Epithelial cell of prostate (primary cell): ENCODE results near the gene HORMAD2.

Source experiments
- DNase-seq: peaks from one replicate; pipeline ENCODE4 v3.0.0-alpha.2; 2011; ENCODE audit warnings: low read depth, low spot score
- H3K27ac ChIP-seq: fragments of 450-650 bp; 2 replicates; pipeline ENCODE4 v1.5.1; 2017; ENCODE audit warnings: mild to moderate bottlenecking

HORMAD2 gene

DNA sequence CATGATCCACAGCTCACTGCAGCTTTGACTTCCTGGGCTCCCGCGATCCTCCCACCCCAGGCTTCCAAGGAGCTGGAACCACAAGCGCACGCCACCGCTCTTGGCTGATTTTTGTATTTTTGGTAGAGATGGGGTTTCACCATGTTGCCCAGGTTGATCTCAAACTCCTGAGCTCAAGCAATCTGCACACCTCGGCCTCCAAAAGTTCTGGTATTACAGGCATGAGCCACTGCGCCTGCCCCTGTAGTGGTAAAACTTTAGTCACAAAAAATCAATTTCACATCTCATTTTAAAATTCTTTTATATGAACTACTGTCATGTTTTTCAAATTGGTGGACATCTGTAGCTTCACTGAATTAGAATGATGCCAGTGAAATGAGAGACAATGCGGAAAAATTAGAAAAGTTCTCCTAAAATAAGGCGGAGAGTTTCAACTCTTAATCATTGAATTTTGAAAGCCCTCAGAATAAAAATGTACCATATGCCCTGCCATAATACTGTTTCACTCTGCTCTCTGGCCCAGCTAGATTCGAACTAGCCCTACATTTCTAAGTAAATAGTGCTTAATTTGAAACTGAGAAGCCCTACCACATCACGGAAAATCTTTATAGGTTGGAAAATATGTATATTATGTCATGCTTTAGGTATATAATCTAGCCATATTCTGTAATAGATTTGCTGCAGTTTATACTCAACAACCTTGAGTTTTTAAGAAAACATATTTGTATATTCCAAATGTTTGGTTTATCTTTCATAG lies 78.7 kb downstream of the HORMAD2 start:
- no peak overlapping the region for H3K27ac ChIP-seq

GRCh38 chr22:30159561-30160353 lies 79.5 kb downstream of the HORMAD2 start:
- no peak overlapping the region for H3K27ac ChIP-seq
- DNase-seq: peak; percentile 31

More for the DNA sequence above, 78.7 kb downstream of the HORMAD2 start:
- no peak for DNase-seq

DNA sequence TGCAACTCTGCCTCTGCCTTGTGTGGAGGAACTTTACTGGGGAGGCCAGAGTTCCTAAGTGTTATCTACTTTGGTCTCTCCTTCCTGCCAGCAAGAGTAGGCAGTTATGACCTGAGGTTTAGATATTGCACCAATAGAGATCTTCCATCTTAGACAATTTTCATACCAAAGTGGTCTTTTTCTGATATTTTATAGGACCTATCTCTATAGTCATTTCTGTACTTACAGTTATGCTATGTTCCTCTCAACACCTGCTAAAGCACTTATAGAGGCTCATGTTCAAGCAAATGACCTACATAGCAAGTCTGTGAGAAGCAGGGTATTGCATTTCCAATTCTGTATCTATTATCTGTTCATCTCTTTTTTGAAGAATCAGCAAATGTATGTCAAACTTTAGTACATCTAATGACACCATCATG lies 80.8 kb downstream of the HORMAD2 start:
- no peak overlapping the region for H3K27ac ChIP-seq
- DNase-seq: no peak

DNA sequence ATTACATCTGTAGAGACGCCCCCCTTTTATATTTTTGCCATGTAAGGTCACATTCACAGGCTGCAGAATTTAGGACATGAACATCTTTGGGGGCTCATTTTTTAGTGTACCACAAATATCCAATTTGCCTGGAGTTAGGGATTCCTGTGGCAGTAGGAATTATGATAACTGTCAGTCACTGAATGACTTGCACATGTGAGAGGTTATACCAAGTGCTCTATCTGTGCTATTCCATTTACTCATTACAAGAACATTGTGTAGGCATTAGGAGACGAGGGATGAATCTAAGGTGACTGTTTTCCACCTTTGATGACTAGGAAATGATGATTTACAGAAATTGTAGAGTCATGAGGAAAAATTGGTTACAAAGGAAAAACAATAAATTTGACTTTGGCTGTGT lies 87.0 kb downstream of the HORMAD2 start:
- no peak for DNase-seq
- no peak overlapping the region for H3K27ac ChIP-seq

- no peak for DNase-seq
Measured at GRCh38 chr22:30167734-30168133, 87.5 kb downstream of the HORMAD2 start.

DNA sequence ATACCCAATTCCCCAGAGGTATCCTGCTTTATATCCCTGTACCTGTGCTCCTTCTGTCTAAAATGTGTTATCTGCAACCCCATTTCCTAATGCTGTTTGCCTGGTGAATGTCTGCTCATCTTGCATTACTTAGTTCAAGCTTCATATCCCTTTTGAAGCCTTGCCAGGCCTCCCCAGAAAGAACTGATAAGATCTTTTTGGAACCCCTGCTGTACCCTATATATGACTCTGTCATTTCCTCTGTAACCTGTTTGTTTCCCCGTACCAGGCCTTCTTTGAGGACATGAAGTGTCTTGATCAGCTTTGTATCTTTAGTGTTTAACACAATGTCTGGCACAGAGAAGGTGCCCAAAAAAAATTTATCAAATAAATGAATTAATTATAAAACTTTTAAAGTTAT lies 88.7 kb downstream of the HORMAD2 start:
- no peak overlapping the region for H3K27ac ChIP-seq
- DNase-seq: no peak

More at GRCh38 chr22:30167734-30168133, 87.5 kb downstream of the HORMAD2 start:
- no peak overlapping the region for H3K27ac ChIP-seq

GRCh38 chr22:30170129-30170528 lies 89.9 kb downstream of the HORMAD2 start:
- DNase-seq: no peak

GRCh38 chr22:30171008-30171407 lies 90.7 kb downstream of the HORMAD2 start:
- DNase-seq: no peak
- no peak overlapping the region for H3K27ac ChIP-seq

More at GRCh38 chr22:30170129-30170528, 89.9 kb downstream of the HORMAD2 start:
- no peak overlapping the region for H3K27ac ChIP-seq

DNA sequence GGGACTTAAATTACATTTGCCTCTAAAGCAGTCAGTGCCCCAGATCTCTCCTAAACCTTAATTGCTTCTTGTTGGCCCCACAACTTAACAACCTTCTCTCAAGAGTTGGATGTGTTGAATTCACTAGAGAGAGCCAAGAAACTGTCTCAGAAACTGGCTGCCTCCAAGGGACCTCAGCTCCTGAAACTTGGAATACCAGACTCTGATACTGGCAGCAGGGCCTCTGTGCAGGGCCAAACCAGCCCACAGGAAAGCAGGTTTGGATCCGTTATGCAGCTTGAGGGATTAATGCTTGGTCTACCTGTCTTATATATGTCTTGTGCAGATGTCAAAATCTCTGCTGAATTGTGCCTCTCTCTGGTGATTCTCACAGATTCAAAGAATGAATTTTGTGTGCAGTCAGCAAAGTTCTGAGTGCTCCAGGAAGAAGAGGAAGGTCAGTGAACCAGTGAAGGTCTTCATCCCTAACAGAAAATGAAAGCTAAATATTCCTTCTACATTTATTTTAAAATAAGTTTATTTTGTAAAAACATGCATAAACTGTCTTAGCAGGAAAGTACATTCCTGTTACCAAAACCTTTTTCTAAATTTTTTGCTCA lies 95.5 kb downstream of the HORMAD2 start:
- no peak for DNase-seq
- no peak overlapping the region for H3K27ac ChIP-seq

DNA sequence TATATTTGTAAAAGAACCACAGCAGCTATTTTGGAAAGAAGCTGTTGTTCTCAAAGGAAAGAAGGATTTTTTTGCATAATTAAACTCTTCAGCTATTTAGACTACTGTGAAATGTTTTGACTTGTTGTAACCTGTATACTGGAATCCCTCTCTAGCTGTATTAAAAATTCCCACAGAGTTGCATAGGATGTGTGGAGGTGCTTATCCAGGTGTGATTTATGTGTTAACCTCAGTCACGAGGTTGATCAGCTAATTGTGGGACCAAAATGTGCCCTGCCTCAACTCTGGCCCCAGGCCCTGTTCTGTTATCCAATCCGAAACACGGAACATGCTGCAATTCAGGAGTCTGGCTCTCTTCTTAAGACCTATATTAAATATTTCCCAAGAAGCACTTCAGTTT lies 96.2 kb downstream of the HORMAD2 start:
- no peak overlapping the region for H3K27ac ChIP-seq
- no peak for DNase-seq

DNA sequence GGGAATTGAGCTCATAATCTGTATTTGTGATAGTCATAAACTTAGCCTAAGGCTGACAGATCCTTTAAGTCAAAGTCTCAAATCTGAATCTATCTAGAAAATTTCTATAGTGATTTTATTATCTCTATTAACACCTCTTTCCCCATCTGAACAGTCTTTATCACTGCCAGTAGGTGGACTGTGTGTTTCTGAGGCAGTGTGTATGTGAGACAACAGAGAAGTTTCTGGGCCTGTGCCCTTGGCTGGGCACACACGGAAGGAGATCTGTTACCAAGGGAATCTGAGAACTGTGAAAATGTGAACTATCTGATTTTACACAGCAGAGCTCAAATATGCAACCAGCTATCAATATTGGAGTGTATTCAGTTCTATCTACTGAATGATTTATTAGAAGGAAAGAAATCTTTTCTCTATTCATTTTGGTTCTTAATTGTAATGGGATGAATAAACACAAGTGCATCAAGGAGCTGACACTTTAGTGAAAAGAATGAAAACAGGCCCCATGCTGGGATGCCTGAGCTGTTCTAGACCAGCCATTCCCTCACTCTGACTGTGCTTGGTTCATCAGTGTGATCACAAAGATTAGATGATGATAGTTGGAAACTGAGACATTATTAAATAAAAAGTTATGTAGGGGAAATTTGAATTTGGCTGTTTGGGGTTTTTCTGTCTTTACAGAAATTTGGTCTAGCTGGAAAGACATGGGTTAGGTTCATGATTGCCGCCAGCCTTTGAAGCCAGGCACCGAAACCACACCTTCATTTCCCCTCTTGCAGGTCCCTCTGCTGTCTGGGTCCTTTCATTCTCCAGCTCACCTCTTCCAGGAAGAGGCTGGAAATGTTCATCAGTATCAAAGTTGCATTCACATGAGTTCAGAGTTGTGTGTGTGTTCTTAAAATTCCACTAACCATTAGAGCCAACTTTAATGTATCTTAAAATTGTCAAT lies 98.2 kb downstream of the HORMAD2 start:
- DNase-seq: no peak
- H3K27ac ChIP-seq: no peak overlapping the region

GRCh38 chr22:30180616-30181015 lies 100.4 kb downstream of the HORMAD2 start:
- H3K27ac ChIP-seq: no peak overlapping the region
- no peak for DNase-seq

DNA sequence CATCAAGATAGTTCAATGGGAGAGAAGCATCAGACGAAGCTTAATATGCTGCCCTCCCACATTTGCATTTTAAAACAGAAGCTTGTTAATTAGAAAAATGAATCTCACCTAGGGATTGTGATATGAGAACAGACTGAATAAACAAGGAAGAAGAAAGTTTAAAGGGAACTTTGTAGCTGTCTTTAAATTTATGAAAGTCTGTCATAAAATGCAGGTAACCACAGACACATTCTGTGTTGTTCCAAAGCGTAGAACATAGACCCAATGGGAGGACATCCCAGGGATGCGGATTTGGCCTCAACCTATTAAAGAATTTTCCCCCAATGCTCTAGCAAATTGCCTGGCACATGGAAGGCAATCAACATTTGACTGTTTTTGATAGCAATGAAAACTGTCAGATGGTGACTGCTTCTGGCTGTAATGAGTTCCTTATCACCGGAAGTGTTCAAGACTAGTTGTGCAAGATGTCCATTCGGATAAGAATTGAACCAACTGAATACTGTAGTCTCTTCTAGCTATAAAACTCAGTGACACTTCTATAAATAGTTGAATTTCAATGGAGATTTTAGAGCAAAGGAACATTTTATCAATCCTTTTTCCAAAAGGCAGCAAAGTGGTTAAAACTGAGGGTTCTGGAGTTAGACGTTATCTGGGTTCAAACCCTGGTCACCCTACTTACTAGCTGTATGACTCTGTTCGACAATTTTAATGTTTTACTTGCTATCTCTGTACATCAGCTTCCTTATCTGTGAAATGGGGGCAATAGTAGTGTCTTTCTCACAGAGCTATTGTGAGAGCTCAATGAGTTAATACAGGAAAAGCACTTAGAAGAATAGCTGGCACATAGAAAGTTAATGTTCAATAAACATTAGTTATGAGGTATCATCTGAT lies 101.4 kb downstream of the HORMAD2 start:
- no peak overlapping the region for H3K27ac ChIP-seq

GRCh38 chr22:30182350-30182745 lies 102.1 kb downstream of the HORMAD2 start:
- DNase-seq: no peak
- no peak overlapping the region for H3K27ac ChIP-seq

More for the DNA sequence above, 101.4 kb downstream of the HORMAD2 start:
- no peak for DNase-seq

- H3K27ac ChIP-seq: no peak overlapping the region
- no peak for DNase-seq
Measured at GRCh38 chr22:30182815-30183214, 102.6 kb downstream of the HORMAD2 start.

DNA sequence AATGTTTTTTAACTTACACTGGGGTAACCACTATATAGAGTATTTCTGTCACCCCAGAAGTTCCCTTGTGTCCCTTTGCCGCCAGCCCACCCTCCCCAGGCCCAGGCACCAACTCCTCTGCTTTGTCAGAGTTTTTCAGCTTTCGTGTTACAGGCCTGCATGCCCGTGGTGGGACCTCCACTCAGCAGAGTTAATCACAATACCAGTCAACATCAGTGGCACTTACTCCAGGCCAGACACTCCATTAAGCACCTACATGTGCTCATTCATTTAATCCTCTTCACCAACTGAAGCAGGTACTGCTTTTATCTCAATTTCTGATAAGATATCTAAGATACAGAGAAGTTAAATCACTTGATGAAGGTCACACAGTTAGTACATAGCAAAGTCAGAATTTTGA lies 103.0 kb downstream of the HORMAD2 start:
- no peak for DNase-seq
- no peak overlapping the region for H3K27ac ChIP-seq

- no peak for DNase-seq
- H3K27ac ChIP-seq: no peak overlapping the region
Measured at GRCh38 chr22:30183861-30184278, 103.6 kb downstream of the HORMAD2 start.

GRCh38 chr22:30185129-30185528 lies 104.9 kb downstream of the HORMAD2 start:
- no peak overlapping the region for H3K27ac ChIP-seq
- no peak for DNase-seq

DNA sequence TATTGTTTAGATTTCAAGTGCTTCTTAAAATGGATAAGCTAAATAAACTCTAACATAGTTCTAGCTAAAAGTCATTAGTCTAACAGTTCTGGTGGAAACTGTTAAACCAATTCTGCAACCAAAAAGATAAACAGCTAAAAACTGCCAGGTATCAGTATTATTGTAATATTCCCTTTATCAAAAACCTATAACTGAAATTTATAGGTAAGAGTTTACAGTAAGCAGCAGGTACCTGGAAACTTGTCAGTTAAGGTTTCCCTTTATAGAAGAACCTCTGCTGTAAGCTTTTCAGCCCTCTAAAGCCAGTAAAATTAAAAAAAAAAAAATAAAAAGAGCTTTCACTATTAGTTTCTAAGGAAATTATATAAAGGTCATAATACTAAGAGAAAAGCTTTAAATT lies 105.3 kb downstream of the HORMAD2 start:
- DNase-seq: no peak
- H3K27ac ChIP-seq: no peak overlapping the region
